CD4-positive, alpha-beta T cell treated with Interleukin-17A for 4 hours (primary cell): ENCODE results near the gene SGSH.
"Not testable (repeated sequence)": the region's sequence is repeated elsewhere in the genome, so short reads cannot be mapped to it uniquely, and the experiment has no call there.

Source experiments
- DNase-seq: peaks from one replicate; pipeline ENCODE4 v3.0.0-alpha.2; 2020; ENCODE audit warnings: mixed read lengths

SGSH gene

GRCh38 chr17:80253631-80254395, 33.7 kb upstream of the SGSH start:
- no peak for DNase-seq

DNA sequence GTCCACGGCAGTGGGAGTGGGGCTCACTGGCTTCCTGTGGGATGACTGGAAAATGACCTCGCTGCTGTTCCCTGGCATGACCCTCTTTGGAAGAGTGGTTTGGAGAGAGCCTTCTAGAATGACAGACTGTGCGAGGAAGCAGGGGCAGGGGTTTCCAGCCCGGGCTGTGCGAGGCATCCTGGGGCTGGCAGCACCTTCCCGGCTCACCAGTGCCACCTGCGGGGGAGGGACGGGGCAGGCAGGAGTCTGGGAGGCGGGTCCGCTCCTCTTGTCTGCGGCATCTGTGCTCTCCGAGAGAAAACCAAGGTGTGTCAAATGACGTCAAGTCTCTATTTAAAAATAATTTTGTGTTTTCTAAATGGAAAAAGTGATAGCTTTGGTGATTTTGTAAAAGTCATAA, 32.7 kb upstream of the SGSH start:
- DNase-seq = peak; percentile 90

- no peak for DNase-seq
Measured at GRCh38 chr17:80251966-80252365, 31.8 kb upstream of the SGSH start.

DNA sequence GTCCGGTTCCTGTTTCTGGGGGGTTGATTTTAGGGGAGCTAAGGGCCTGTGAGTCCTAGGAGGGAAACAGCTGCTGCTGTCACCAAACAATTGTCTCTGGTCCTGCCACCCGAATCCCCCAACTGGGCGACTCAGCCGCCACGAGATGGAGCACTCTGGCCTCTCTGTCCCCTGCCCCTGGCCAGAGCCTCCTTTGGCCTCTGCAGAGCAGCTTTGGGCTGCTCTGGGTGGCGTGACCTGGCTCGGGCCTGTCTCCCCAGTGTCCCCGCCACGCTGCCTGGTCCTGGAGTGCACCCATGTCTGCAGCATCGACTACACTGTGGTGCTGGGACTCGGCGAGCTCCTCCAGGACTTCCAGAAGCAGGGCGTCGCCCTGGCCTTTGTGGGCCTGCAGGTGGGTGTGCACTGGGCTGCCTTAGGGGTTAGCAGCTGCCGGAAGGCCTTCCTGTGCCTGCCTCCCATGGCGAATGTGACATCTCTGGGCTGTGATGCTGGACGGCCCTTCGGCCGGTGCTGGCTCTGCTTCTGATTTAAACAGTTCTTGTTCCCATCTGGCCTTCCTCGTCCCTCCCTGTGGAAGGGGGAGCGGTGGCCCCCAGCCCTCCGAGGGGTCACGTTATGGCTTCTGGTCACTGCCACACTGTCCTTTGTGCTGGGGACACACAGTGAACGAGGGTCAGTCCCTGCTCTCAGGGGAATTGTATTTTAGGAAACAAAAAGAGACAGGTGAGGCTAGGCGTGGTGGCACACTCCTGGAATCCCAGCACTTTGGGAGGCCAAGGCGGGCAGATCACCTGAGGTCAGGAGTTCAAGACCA, 29.0 kb upstream of the SGSH start:
- DNase-seq = no peak

GRCh38 chr17:80248001-80248893, 28.1 kb upstream of the SGSH start:
- DNase-seq = no peak

DNA sequence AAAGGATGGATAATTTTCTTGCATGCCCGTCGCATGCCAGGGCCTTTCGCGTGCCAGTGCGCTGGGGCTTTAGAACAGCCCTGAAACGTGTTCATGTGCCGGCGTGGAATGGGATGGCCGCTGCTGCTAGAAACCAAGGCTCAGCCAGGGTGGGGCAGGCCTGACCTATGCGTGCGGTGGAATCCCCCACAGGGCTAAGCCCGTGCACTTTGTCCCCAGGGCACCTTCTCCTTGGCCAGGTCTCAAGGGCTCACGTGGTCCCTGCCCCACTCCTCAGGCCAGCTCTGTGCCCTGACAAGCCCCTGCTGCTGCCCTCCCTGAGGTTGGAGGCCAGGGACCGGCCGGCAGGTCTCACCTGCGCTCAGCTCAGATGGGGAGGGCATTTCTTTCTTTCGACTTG, 27.4 kb upstream of the SGSH start:
- DNase-seq = no peak

GRCh38 chr17:80246726-80247125, 26.6 kb upstream of the SGSH start:
- no peak for DNase-seq

- no peak for DNase-seq
Measured at GRCh38 chr17:80246266-80246681, 26.1 kb upstream of the SGSH start.

DNA sequence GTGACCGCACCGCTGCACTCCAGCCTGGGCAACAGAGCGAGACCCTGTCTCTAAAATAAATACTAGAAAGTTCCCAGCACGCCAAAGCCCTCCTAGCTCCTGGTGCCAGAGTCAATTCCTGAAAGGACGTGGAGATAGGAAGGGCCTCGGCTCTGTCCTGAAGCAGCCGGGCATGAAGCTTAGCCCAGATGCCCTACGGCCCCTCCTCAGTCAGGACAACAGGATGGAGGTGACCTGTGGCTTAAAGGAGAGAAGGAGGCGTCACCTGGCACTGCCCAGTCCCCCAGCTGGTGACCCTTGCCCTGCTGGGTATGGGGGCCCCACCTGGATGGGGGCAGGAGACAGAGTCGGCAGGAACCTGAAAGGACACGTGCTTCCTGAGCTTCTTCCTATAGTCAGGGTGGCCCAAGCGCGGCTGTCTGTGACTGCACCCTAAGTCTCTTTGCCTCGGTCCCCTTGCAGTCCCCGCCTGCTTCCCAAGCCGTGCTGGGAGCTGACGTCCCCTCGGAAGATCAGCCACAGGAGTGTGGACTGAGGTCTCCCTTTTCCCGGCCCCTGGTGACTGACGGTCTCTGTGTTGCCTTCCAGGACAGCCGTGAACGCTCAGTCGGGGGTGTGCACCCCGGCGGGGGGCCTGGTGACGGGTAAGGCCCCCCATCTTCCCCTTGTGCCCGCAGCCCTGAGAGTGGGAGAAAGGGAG, 25.6 kb upstream of the SGSH start:
- DNase-seq = no peak

DNA sequence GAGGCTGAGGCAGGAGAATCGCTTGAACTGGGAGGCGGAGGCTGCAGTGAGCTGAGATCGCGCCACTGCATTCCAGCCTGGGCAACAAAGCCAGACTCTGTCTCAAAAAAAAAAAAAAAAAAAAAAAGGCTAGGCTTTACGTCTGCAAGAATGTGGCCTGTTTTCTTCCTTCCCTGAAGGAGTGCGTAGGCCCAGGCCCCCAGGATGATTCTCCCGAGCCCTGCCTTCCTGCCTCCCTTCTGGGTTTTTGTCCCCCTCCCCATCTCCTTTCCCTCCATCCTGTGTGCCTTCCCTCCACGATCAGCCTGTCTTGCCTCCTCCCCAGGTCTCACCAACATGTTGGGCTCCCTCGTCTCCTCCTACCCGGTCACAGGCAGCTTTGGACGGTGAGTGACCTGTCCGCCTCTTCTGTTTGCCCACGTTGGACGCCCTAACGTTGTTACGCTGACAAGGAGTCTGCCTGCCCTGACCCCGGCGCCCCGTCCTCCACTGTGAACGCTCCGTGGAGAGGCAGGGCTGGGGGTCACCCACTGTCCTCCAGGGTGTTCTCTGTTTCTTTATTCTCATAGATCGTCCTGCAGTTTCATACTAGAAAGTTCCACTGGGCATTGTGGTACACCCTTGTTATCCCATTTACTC, 24.9 kb upstream of the SGSH start:
- no peak for DNase-seq

GRCh38 chr17:80244448-80244847, 24.3 kb upstream of the SGSH start:
- DNase-seq = not testable (repeated sequence)

- DNase-seq = no peak
Measured at GRCh38 chr17:80243526-80244433, 23.6 kb upstream of the SGSH start.

DNA sequence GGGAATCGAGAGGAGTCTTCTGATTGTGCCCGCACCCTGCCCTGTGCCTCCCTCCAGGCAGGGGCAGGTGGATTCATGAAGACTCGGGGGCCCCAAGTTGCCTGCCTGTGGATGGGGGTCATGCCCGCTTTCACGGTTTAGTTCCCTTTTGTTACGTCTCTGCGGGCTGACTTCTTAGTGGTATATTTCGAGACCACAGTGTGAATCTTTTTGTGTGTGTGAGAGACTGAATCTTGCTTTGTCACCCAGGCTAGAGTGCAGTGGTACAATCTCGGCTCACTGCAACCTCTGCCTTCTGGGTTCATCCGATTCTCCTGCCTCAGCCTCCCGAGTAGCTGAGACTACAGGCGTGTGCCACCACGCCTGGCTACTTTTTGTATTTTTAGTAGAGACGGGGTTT, 22.4 kb upstream of the SGSH start:
- no peak for DNase-seq

DNA sequence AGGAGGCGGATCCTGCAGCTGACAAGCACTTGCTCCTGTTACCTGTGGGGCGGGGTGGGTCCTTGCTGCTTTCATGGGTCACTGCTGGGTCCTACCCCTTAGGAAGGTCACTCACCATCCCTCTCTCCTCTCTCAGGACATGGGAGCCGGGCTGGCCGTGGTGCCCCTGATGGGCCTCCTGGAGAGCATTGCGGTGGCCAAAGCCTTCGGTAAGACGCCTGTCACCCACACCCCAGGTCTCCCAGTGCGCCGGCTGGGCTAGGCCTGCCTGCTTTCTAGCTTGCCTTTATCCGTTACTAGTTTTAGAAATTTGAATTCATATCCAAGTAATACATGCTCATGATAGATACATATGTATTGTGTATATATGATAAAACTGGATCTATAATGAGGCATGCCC, 17.3 kb upstream of the SGSH start:
- no peak for DNase-seq

DNA sequence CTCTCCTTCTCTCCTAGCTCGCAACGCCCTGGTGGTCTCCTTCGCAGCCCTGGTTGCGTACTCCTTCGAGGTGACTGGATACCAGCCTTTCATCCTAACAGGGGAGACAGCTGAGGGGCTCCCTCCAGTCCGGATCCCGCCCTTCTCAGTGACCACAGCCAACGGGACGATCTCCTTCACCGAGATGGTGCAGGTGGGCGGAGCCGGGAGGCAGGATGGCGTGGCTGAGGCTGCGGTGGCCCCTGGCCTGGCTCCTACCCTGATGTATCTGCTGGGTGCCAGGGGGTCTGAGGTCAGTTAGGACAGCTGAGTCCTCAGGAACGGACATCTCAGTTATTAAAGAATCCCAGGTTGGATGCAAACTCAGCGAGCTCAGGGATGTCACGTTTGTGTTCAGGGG, 16.8 kb upstream of the SGSH start:
- no peak for DNase-seq

DNA sequence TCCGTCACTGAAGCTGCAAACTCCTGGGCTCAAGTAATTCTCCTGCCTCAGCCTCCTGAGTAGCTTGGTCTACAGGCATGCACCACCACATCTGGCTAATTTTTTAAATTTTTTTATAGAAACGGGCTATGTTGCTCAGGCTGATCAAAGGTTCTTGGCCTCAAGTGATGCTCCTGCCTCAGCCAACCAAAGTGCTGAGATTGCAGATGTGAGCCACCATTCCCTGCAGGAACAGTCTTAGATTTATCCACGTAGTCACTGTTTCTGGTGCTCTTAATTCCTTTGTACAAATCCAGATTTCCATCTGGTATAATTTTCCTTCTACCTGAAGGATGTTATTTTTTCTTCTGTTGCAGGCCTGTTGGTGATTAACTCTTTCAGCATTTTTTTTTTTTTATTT, 13.1 kb upstream of the SGSH start:
- DNase-seq = no peak

- DNase-seq = no peak
Measured at GRCh38 chr17:80232438-80232837, 12.3 kb upstream of the SGSH start.

GRCh38 chr17:80229011-80229410, 8.9 kb upstream of the SGSH start:
- DNase-seq = no peak

DNA sequence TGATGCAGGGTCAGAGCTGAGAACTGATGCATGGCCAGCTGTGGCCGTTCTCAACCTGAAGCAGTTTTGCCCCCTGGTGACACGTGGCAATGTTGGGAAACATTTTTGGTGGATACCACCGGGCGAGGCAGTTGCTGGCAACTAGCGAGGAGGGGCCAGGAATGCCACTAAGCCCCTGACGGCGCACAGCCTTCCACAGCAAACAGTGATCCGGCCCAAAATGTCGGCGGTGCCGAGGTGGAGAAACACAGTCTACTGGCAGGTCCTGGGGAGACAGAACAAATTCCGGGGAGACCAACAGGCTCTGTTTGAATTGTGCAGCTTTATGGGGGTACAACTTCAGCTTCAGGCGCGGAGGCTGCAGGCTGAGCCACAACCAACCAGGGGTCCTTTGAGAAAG, 8.3 kb upstream of the SGSH start:
- DNase-seq = no peak

- DNase-seq = no peak
Measured at GRCh38 chr17:80227666-80228065, 7.5 kb upstream of the SGSH start.

- DNase-seq = no peak
Measured at GRCh38 chr17:80227156-80227555, 7.0 kb upstream of the SGSH start.
